GM12875 (cell line): ENCODE results near the gene F7.

Experiments
- H3K4me3 ChIP-seq: one replicate; pipeline ENCODE4 v1.5.1; 2011; ENCODE audit warnings: low read depth, low read length, control low read depth
- TF ChIP-seq, protein P1 (sequence below): IDR thresholded peaks from 2 replicates; pipeline ENCODE4 v1.5.1; 2011; ENCODE audit warnings: low read depth, mild to moderate bottlenecking, control low read depth, inconsistent platforms, low read length, moderate library complexity, borderline replicate concordance; ENCODE audit not compliant: insufficient read depth

The F7 gene

DNA sequence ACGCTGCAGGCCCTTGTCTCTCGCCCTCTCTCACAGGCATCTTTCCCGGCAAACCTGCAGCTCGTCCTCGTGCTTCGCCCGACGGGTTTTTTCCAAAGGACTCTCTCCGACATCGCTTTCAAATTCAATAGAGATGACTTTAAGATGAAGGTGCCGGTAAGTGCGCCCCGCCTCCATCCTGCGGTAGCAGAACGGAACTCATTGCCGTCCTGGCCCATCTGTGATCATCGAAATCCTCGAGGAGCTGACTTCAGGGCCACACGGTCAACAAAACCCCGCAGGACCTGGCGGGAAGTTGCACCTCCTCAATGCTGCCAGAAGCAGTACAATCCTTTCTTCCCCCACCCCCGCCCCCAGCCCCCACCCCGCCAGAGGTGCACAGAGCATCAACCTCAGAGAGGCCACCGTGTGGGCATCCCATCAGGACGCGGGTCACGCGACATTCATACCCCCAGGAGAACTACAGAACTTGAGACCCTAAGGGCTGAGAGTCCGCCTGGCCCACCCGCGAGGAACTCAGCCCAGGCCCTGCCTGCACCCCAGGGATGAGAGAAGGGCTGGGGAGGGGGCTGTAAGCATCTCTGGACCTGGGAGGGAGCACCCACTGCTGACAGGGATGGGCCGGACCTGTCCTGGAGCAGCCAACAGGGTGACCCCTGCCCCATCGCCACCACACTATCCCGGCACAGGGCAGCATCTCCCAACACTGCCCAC, 44.9 kb upstream of the F7 start:
- TF ChIP-seq, protein P1, sequence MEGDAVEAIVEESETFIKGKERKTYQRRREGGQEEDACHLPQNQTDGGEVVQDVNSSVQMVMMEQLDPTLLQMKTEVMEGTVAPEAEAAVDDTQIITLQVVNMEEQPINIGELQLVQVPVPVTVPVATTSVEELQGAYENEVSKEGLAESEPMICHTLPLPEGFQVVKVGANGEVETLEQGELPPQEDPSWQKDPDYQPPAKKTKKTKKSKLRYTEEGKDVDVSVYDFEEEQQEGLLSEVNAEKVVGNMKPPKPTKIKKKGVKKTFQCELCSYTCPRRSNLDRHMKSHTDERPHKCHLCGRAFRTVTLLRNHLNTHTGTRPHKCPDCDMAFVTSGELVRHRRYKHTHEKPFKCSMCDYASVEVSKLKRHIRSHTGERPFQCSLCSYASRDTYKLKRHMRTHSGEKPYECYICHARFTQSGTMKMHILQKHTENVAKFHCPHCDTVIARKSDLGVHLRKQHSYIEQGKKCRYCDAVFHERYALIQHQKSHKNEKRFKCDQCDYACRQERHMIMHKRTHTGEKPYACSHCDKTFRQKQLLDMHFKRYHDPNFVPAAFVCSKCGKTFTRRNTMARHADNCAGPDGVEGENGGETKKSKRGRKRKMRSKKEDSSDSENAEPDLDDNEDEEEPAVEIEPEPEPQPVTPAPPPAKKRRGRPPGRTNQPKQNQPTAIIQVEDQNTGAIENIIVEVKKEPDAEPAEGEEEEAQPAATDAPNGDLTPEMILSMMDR, result no peak
- no peak overlapping the region for H3K4me3 ChIP-seq

DNA sequence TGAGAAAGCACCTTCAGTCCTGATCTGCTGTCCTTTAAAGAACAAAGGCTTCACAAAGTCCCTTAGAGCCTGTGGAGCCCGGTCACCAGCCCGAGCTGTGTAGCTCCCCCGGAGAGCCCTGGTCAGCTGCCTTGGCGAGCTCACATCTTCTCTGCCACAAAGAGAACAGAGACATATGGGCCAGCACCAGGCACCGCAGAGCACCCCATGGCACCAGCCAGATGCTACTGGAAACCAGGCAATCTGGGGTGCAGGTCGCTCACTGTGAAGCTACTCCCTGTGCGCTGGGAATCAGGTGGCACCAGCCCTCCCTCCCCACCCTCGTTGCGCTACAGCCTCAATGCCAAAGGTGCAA, 44.3 kb upstream of the F7 start:
- H3K4me3 ChIP-seq, result no peak overlapping the region
- TF ChIP-seq, protein P1, result no peak

DNA sequence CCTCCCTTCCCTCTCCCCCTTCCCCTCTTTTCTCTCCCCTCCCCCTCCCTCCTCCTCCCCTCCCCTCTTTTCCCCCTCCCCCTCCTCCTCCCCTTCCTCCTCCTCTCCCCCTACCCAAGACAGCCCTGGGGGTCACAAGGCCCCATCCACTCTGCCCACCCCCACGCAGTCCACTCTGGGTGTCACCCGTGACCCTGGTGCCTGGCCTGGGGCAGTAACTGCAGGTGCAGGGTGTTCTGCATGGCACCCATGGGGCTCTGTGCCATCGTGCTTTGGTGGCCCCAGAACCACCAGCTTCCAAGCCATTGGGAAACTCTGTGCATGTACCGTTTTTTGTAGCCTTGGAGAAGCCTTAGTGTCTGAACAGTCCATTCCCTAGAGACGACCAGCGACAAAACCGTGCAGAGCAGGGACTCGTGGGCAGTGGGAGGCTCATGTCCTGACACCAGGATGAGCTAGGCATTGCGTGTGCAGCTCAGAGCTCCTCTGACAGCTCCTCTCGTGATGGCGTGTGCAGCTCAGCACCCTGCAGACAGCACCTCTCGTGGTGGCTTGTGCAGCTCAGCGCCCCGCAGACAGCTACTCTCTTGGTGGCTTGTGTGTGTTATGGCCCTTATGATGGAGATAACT, 43.7 kb upstream of the F7 start:
- no peak overlapping the region for H3K4me3 ChIP-seq
- TF ChIP-seq, protein P1, result no peak

DNA sequence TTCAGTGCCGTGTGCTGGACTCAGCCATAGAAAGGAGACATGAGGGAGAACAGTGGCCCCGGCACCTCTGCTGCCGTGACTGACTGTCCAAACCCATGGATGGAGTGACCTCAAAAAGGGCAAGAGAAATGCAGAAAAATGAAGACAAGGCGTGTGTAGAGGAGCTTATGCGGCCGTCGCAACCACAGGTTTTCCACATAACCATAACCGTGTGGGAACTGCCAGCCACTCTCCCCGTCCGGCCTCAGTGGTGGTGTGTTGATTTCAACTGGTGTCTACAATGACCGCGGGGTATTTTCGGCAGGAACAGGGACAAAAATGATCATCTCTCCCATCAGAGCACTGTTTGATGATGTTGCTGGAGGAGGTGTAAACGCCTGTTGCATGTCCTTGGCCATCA, 42.9 kb upstream of the F7 start:
- TF ChIP-seq, protein P1, result no peak
- H3K4me3 ChIP-seq, result no peak overlapping the region

DNA sequence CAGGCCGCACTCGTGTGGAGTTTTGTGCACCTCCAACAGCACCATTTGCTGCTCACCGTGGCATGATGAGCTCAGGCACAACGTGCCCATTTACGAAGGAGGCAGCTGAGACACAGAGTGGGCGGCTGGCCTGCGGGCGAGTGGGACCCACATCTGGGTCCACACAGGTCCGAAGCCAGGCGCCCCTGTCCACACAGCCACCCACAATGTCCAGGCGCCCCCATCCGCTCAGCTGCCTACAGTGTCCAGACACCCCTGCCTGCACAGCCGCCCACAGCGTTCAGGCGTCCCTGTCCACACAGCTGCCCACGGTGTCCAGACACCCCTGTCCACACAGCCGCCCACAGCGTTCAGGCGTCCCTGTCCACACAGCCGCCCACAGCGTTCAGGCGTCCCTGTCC, 42.5 kb upstream of the F7 start:
- no peak overlapping the region for H3K4me3 ChIP-seq
- TF ChIP-seq, protein P1, result no peak

DNA sequence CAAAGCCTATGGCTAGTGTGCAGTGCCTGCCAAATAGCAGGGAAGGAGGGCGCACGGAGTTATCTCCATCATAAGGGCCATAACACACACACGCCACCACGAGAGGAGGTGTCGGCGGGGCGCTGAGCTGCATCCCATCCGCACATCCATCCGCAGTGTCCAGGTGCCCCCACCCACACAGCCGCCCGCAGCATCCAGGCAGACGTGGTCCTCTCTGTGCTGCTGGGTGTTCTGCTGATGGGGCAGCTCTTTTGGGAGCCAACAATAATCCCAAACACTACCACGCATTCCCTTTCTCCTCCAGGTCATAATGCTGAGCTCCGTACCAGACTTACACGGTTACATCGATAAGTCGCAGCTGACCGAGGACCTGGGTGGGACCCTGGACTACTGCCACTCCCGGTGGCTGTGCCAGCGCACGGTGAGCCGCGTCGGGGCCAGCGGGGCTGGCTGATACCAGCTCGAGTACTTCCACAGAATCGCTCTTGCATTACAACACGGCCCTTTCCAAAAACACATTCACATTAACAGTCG, 41.5 kb upstream of the F7 start:
- TF ChIP-seq, protein P1, result no peak
- H3K4me3 ChIP-seq, result no peak overlapping the region
